ENCODE measurements around the gene BCKDK. TPM values are rescaled to one million over a fixed set of nuclear protein-coding genes. Genes with fewer than 3 reads are reported as not detected.
A peak's percentile ranks its signal among the peaks of the same experiment; 100 is the strongest.

Gene BCKDK
- total RNA-seq, 4 donors from 2014 or later = 34.1 to 73.7 (median 51.4) TPM

- Histone ChIP-seq H3K9me3 (no peaks in the 10 kb centered on the region), H3K4me3 (no peak overlapping the region), H3K27ac (replicated peaks in 1 of 4) (no peak overlapping the region), H3K27me3 (no peaks in the 10 kb centered on the region), H3K4me1 (peaks cover 12 to 29% (median 23%) of the 10 kb centered on the region in 4 donors), H3K36me3 (peaks cover 9 to 65% (median 61%) of the 10 kb centered on the region in 4 donors)
- whole genome bisulfite sequencing = 80% methylated on average over 2 of the region's 2 CpGs
- TF ChIP-seq EP300 (IDR thresholded peaks at IDR 0.05) (no peak), CTCF (IDR thresholded peaks at IDR 0.05) (no peak), POLR2A (IDR thresholded peaks at IDR 0.05; ENCODE audit: low read depth) (no peak), POLR2AphosphoS5 (IDR thresholded peaks at IDR 0.05) (no peak)
- no peak for DNase-seq (ENCODE audit: extremely low spot score)
- intact Hi-C loops (cut with DNase I) = no loop called here
Observed at GRCh38 chr16:31090540-31090939, 17.6 kb upstream of the BCKDK start.

- DNase-seq (ENCODE audit: extremely low spot score) = no peak
- Histone ChIP-seq H3K4me3 (no peak overlapping the region), H3K4me1 (peaks cover 12 to 31% (median 23%) of the 10 kb centered on the region in 4 donors), H3K27me3 (no peaks in the 10 kb centered on the region), H3K27ac (replicated peaks in 1 of 4) (peak overlapping the region in 1 of 4 donors; percentile 8), H3K9me3 (no peaks in the 10 kb centered on the region), H3K36me3 (peaks cover 9 to 47% (median 43%) of the 10 kb centered on the region in 4 donors)
- TF ChIP-seq CTCF (IDR thresholded peaks at IDR 0.05) = no peak
- no peak for TF ChIP-seq POLR2A (IDR thresholded peaks at IDR 0.05; ENCODE audit: low read depth)
- no peak for TF ChIP-seq EP300 (IDR thresholded peaks at IDR 0.05)
- no peak for TF ChIP-seq POLR2AphosphoS5 (IDR thresholded peaks at IDR 0.05)
- WGBS = 75% methylated on average over 1 of the region's 5 CpGs
- intact Hi-C loops (cut with DNase I) = no loop called here
Observed at GRCh38 chr16:31092330-31092729, 15.9 kb upstream of the BCKDK start.

DNA sequence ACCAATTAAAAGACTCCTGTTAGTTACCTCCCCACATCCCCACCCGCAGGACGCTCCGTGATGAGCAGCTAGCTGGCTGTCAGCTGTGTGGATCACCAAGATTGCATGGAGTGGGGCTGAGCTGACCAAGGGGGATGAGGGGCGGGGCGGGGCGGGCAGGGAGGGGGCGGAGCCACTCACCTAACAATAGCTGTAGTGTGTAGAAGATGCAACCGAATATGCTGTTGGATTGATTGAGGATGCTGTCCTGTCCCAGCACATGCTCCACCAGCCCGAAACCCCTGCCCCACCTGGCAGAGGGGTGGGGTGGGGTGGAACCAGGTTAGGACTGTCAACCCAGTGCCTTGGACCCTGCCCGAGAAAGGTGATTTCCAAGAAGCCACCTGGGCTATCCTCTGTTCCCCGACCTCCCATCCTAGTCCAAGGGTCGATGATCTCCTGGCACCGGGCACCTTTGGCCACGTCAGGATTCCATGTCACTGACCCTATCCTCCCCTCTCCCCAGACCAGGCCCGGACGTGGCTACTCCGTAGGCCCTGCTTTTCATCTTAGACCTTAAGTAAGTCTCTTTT is 15.0 kb upstream of the BCKDK start:
- no peak for TF ChIP-seq CTCF (IDR thresholded peaks at IDR 0.05)
- TF ChIP-seq POLR2A (IDR thresholded peaks at IDR 0.05; ENCODE audit: low read depth) = no peak
- TF ChIP-seq POLR2AphosphoS5 (IDR thresholded peaks at IDR 0.05) = no peak
- TF ChIP-seq EP300 (IDR thresholded peaks at IDR 0.05) = no peak

GRCh38 chr16:31094088-31094423 is 14.1 kb upstream of the BCKDK start:
- H3K27ac ChIP-seq (replicated peaks in 1 of 4) = peak overlapping the region; percentile 87 to 95 (median 92)
- H3K4me3 ChIP-seq = peak overlapping the region; percentile 81 to 91 (median 84)
- no peaks in the 10 kb centered on the region for H3K27me3 ChIP-seq
- no peak for DNase-seq (ENCODE audit: extremely low spot score)
- intact Hi-C loops (cut with DNase I) = no loop called here
- TF ChIP-seq POLR2AphosphoS5 (IDR thresholded peaks at IDR 0.05) (no peak), EP300 (IDR thresholded peaks at IDR 0.05) (no peak)
- H3K36me3 ChIP-seq = peaks cover 9 to 29% (median 27%) of the 10 kb centered on the region in 4 donors
- no peaks in the 10 kb centered on the region for H3K9me3 ChIP-seq
- H3K4me1 ChIP-seq = peaks cover 12 to 31% (median 23%) of the 10 kb centered on the region in 4 donors
- 0% methylated on average over 18 of the region's 20 CpGs for WGBS

More for the DNA sequence above, 15.0 kb upstream of the BCKDK start:
- H3K9me3 ChIP-seq = no peaks in the 10 kb centered on the region
- peak overlapping the region; percentile 81 to 91 (median 84) for H3K4me3 ChIP-seq
- peaks cover 12 to 31% (median 23%) of the 10 kb centered on the region in 4 donors for H3K4me1 ChIP-seq
- H3K27ac ChIP-seq (replicated peaks in 1 of 4) = peak overlapping the region in 3 of 4 donors; percentile 87 to 94 (median 91)
- WGBS = 40% methylated on average over 11 of the region's 17 CpGs
- DNase-seq (ENCODE audit: extremely low spot score) = no peak
- intact Hi-C loops (cut with DNase I) = no loop called here
- H3K36me3 ChIP-seq = peaks cover 9 to 38% (median 34%) of the 10 kb centered on the region in 4 donors
- H3K27me3 ChIP-seq = no peaks in the 10 kb centered on the region

GRCh38 chr16:31094424-31095120 is 13.6 kb upstream of the BCKDK start, which contains the start of gene VKORC1:
VKORC1 (minus strand) TSS chr16:31094797; CDS start chr16:31094729, 68 bp downstream.
- H3K27ac ChIP-seq (replicated peaks in 1 of 4) = peak within 1 kb of the TSS; percentile 87 to 95 (median 92)
- intact Hi-C loops (cut with DNase I) = loop anchor here (5.0 kb wide), 1 partner anchor 107 kb away; the partner anchor contains the start of gene HSD3B7
- H3K36me3 ChIP-seq = peaks cover 9 to 24% (median 22%) of the 10 kb centered on the region in 4 donors
- H3K4me3 ChIP-seq = peak within 1 kb of the TSS; percentile 81 to 91 (median 84)
- no peaks in the 10 kb centered on the region for H3K27me3 ChIP-seq
- peak; percentile 89 to 95 for TF ChIP-seq POLR2AphosphoS5 (IDR thresholded peaks at IDR 0.05)
- no peak for TF ChIP-seq POLR2A (IDR thresholded peaks at IDR 0.05; ENCODE audit: low read depth)
- peak in 1 of 3 experiments; percentile 33 for TF ChIP-seq CTCF (IDR thresholded peaks at IDR 0.05)
- DNase-seq (ENCODE audit: extremely low spot score) = peak; percentile 98
- no peaks in the 10 kb centered on the region for H3K9me3 ChIP-seq
- 0% methylated on average over 38 of the region's 69 CpGs for WGBS
- peaks cover 12 to 31% (median 23%) of the 10 kb centered on the region in 4 donors for H3K4me1 ChIP-seq

All from esophagus muscularis mucosa (tissue), 4 donors.